Large intestine (tissue), 3 donors: ENCODE results near the gene ATXN10. TPM values are rescaled to one million over a fixed set of nuclear protein-coding genes. Genes with fewer than 3 reads are reported as not detected.

Experiments
- DNase-seq, 2 donors: peaks; one replicate each; pipeline versions ENCODE4 v3.0.0 to v3.0.0-alpha.2; 2013
- H3K27ac ChIP-seq: one replicate; pipeline ENCODE4 v1.5.1; 2013; ENCODE audit warnings: low read length
- H3K27me3 ChIP-seq: 2 replicates; pipeline ENCODE4 v1.6.1; 2013; ENCODE audit warnings: low read length; ENCODE audit not compliant: control insufficient read depth, insufficient read depth
- H3K36me3 ChIP-seq: 2 replicates; pipeline ENCODE4 v1.6.1; 2013; ENCODE audit warnings: low read length; ENCODE audit not compliant: control insufficient read depth, insufficient read depth
- H3K4me1 ChIP-seq: one replicate; pipeline ENCODE4 v1.6.1; 2013; ENCODE audit warnings: low read length; ENCODE audit not compliant: control insufficient read depth, insufficient read depth
- H3K4me3 ChIP-seq: one replicate; pipeline ENCODE4 v1.5.1; 2013; ENCODE audit warnings: low read length
- H3K9me3 ChIP-seq: one replicate; pipeline ENCODE4 v1.6.1; 2013; ENCODE audit warnings: mild to moderate bottlenecking, low read depth, low read length, moderate library complexity; ENCODE audit not compliant: control insufficient read depth
- WGBS: methylation state at CpG from one replicate; pipeline ENCODE4 v1.1.5; 2013; ENCODE audit warnings: low lambda C conversion rate; ENCODE audit not compliant: insufficient coverage; 5-methylcytosine and 5-hydroxymethylcytosine counted together
- polyA plus RNA-seq: library from polyadenylated mRNA; unstranded; fragments of 120-200 nt; gene quantifications from one replicate; pipeline ENCODE4 v1.2.1, GENCODE V29; 2013

ATXN10 gene
- polyA plus RNA-seq, 1 donor, result 90.6 TPM

GRCh38 chr22:45781966-45782365, 110.3 kb downstream of the ATXN10 start:
- H3K4me3 ChIP-seq, result no peak overlapping the region
- H3K36me3 ChIP-seq, result no peaks in the 10 kb centered on the region
- no peaks in the 10 kb centered on the region for H3K27me3 ChIP-seq
- 100% methylated on average over 1 of the region's 6 CpGs for WGBS
- H3K9me3 ChIP-seq, result no peaks in the 10 kb centered on the region
- H3K27ac ChIP-seq, result no peak overlapping the region
- no peak for DNase-seq
- H3K4me1 ChIP-seq, result no peaks in the 10 kb centered on the region

- H3K27ac ChIP-seq, result no peak overlapping the region
- no peaks in the 10 kb centered on the region for H3K4me1 ChIP-seq
- 80% methylated on average over 2 of the region's 3 CpGs for WGBS
- no peak overlapping the region for H3K4me3 ChIP-seq
- no peaks in the 10 kb centered on the region for H3K9me3 ChIP-seq
- no peaks in the 10 kb centered on the region for H3K36me3 ChIP-seq
- peak; percentile 11 to 62 for DNase-seq
- H3K27me3 ChIP-seq, result no peaks in the 10 kb centered on the region
These were observed 111.4 kb downstream of the ATXN10 start for GRCh38 chr22:45783021-45783420.

DNA sequence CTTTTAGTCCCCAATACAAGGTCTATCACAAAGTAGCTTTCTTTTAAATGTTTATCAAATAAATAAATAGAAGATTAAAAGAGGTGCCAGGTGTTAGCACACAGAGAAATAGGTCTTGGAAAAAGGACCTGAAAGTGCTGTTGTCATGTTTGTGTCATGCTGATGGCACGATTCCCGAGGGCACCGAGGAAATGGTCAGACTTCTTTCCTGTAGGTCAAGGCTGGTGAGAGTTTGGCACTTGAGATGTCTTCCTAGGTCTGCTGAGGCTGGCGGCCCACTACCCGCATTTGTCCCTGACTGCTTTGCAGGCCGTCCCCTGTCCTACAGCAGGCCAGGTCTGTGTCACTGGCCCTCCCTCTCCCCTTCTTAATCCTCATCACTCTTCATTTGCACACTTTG, 112.1 kb downstream of the ATXN10 start:
- no peak for DNase-seq
- H3K36me3 ChIP-seq, result no peaks in the 10 kb centered on the region
- no peaks in the 10 kb centered on the region for H3K4me1 ChIP-seq
- H3K27me3 ChIP-seq, result no peaks in the 10 kb centered on the region
- H3K9me3 ChIP-seq, result no peaks in the 10 kb centered on the region
- H3K27ac ChIP-seq, result no peak overlapping the region
- 100% methylated on average over 1 of the region's 6 CpGs for WGBS
- H3K4me3 ChIP-seq, result no peak overlapping the region

- WGBS, result 100% methylated on average over 1 of the region's 12 CpGs
- Histone ChIP-seq H3K27me3 (no peaks in the 10 kb centered on the region), H3K9me3 (no peaks in the 10 kb centered on the region), H3K36me3 (no peaks in the 10 kb centered on the region), H3K4me1 (no peaks in the 10 kb centered on the region), H3K27ac (no peak overlapping the region), H3K4me3 (no peak overlapping the region)
- DNase-seq, result no peak
These were observed 113.0 kb downstream of the ATXN10 start for GRCh38 chr22:45784357-45785277.

DNA sequence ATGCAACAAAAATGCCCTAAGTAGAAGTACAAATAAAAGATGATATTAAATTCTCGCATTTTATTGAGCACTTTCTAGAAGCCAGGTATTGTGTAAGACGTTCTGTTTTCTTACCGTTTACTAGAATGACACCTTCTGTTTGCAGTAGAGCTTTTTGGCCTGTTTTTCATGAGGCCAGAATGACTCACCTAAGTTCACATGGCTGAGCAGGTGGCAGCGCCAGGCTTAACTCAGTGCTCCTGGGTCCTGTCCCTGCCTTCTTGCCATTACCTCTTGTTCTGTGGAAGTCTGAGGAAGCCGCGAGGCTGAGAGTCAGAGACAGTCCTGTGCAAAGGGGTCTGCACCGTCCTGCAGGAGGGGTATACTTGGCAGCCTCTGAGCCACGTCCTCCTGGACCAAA, 113.8 kb downstream of the ATXN10 start:
- no peak for DNase-seq
- H3K4me3 ChIP-seq, result no peak overlapping the region
- no peak overlapping the region for H3K27ac ChIP-seq
- H3K9me3 ChIP-seq, result no peaks in the 10 kb centered on the region
- H3K4me1 ChIP-seq, result no peaks in the 10 kb centered on the region
- WGBS, result 60% methylated on average over 2 of the region's 8 CpGs
- no peaks in the 10 kb centered on the region for H3K27me3 ChIP-seq
- H3K36me3 ChIP-seq, result no peaks in the 10 kb centered on the region

DNA sequence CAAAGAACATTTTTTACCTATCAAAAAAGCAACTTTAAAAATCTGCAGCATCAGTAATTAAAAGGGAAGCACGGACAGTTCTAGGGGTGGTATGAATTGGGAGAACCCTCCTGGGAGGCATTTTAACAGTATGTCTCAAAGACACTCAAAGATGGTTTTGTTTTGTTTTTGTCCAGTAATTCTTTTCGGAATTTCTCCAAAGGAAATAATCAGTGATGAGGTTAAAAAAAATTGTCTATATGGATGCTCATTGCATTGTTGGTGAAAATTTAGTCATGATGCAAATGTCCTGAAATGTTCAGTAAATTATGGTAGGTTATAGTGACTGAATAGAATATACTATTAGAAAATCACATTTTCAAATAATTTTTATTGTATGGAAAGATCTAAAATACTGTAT, 115.1 kb downstream of the ATXN10 start:
- H3K27me3 ChIP-seq, result no peaks in the 10 kb centered on the region
- no peaks in the 10 kb centered on the region for H3K9me3 ChIP-seq
- no peak overlapping the region for H3K27ac ChIP-seq
- no peak overlapping the region for H3K4me3 ChIP-seq
- 86% methylated on average over 1 of the region's 2 CpGs for WGBS
- no peaks in the 10 kb centered on the region for H3K36me3 ChIP-seq
- H3K4me1 ChIP-seq, result no peaks in the 10 kb centered on the region
- no peak for DNase-seq

DNA sequence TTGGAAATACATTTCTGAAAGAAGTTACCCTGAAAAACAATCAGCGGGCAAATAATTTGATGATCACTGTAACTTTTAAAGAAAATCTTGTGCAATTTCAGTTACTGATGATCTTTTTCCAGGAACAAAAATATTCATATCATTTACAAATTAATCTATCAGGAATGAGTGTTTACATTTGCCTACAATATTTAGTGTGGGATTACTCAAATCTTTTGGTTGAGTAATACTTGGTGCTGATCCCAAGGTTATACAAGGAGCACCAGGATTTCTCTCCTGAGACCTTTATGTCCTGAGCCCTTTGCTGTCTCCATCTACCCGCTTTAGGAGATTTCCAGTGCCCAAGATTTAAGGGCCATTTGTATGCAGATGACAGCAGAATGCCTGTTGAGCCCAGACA, 116.1 kb downstream of the ATXN10 start:
- no peaks in the 10 kb centered on the region for H3K4me1 ChIP-seq
- no peak overlapping the region for H3K4me3 ChIP-seq
- no peaks in the 10 kb centered on the region for H3K36me3 ChIP-seq
- no peak for DNase-seq
- no peaks in the 10 kb centered on the region for H3K9me3 ChIP-seq
- no peaks in the 10 kb centered on the region for H3K27me3 ChIP-seq
- WGBS, result no CpG with 5 or more reads among the region's 2 CpGs
- no peak overlapping the region for H3K27ac ChIP-seq

GRCh38 chr22:45788522-45788921, 116.9 kb downstream of the ATXN10 start:
- no peak overlapping the region for H3K27ac ChIP-seq
- H3K4me3 ChIP-seq, result no peak overlapping the region
- H3K27me3 ChIP-seq, result no peaks in the 10 kb centered on the region
- H3K9me3 ChIP-seq, result no peaks in the 10 kb centered on the region
- H3K36me3 ChIP-seq, result peaks cover 2% of the 10 kb centered on the region
- no peaks in the 10 kb centered on the region for H3K4me1 ChIP-seq
- WGBS, result 100% methylated on average over 1 of the region's 8 CpGs
- no peak for DNase-seq

DNA sequence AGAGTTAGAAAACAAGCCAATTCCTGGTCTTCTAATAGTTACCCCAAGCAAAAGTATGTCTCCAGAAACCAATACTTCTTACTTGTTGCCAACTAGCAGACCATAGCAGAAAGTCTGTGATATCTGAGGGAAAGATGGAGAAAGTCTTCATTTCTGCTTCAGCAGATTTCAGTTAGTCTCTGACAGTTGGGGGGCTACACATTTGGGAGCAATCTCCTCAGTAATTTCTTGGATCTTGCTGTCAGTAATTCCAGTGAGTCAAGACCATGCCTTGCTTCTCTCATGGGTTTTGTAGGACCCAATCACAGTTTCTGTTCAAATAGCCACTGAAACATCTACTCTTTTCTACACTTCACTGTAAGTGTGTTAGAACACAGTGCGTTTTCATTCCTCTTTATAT, 118.8 kb downstream of the ATXN10 start:
- DNase-seq, result no peak
- peaks cover 6% of the 10 kb centered on the region for H3K36me3 ChIP-seq
- H3K27me3 ChIP-seq, result no peaks in the 10 kb centered on the region
- H3K4me3 ChIP-seq, result no peak overlapping the region
- 100% methylated on average over 1 of the region's 1 CpG for WGBS
- H3K9me3 ChIP-seq, result peaks cover 2% of the 10 kb centered on the region
- no peaks in the 10 kb centered on the region for H3K4me1 ChIP-seq
- H3K27ac ChIP-seq, result no peak overlapping the region

GRCh38 chr22:45793161-45793560, 121.5 kb downstream of the ATXN10 start:
- Histone ChIP-seq H3K36me3 (peaks cover 17% of the 10 kb centered on the region), H3K4me3 (no peak overlapping the region), H3K9me3 (peaks cover 10% of the 10 kb centered on the region), H3K4me1 (no peaks in the 10 kb centered on the region), H3K27me3 (no peaks in the 10 kb centered on the region), H3K27ac (no peak overlapping the region)
- WGBS, result 100% methylated on average over 3 of the region's 3 CpGs
- DNase-seq, result no peak

DNA sequence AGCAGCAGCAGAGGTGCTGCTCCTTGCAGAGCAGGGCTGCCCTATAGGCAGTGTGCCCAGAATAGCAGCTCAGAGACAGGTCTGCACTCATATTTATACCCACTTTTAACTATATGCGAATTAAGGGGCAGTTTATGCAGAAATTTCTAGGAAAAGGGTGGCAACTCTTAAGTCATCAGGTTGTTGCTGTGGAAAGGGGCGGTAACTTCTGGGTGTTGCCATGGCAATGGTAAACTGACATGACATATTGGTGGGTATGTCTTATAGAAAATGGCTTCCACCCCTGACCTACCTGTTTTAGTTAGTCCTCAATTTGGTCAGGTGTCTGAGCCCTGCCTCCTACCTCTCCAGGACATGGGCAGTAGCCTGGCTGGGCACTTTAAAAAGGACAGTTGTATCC, 122.3 kb downstream of the ATXN10 start:
- Histone ChIP-seq H3K27me3 (no peaks in the 10 kb centered on the region), H3K9me3 (peaks cover 10% of the 10 kb centered on the region), H3K4me1 (no peaks in the 10 kb centered on the region), H3K4me3 (no peak overlapping the region), H3K36me3 (peaks cover 17% of the 10 kb centered on the region), H3K27ac (no peak overlapping the region)
- 80% methylated on average over 1 of the region's 2 CpGs for WGBS
- DNase-seq, result no peak
